GM19438 (cell line): ENCODE data around the gene PRPSAP2.
"Not testable (repeated sequence)": the region's sequence is repeated elsewhere in the genome, so short reads cannot be mapped to it uniquely, and the experiment has no call there.

Experiments used
- ATAC-seq: cut with Tn5 transposase; IDR thresholded peaks from one replicate; pipeline ENCODE4 v1.9.1; 2021; ENCODE audit warnings: low read depth; ENCODE audit not compliant: unreplicated experiment

Gene PRPSAP2

GRCh38 chr17:18937981-18938691 is 80.2 kb downstream of the PRPSAP2 start:
- no peak for ATAC-seq

GRCh38 chr17:18938692-18939023 is 80.7 kb downstream of the PRPSAP2 start:
- ATAC-seq, result no peak

- ATAC-seq, result no peak
Measured at GRCh38 chr17:18944646-18945045, 86.7 kb downstream of the PRPSAP2 start.

- ATAC-seq, result no peak
Measured at GRCh38 chr17:18946536-18946935, 88.6 kb downstream of the PRPSAP2 start.

- ATAC-seq, result no peak
Measured at GRCh38 chr17:18947866-18948265, 89.9 kb downstream of the PRPSAP2 start.

GRCh38 chr17:18948476-18949006 is 90.6 kb downstream of the PRPSAP2 start:
- no peak for ATAC-seq

- ATAC-seq, result no peak
Measured at GRCh38 chr17:18949566-18949965, 91.6 kb downstream of the PRPSAP2 start.

- ATAC-seq, result no peak
Measured at GRCh38 chr17:18950346-18950745, 92.4 kb downstream of the PRPSAP2 start.

GRCh38 chr17:18950944-18951905 is 93.3 kb downstream of the PRPSAP2 start:
- no peak for ATAC-seq

- no peak for ATAC-seq
Measured at GRCh38 chr17:18951941-18952842, 94.3 kb downstream of the PRPSAP2 start, which contains the start of gene SLC5A10. TSS of gene SLC5A10 (plus strand) at chr17:18952165. CDS start at chr17:18952206, 41 bp downstream.

GRCh38 chr17:18953231-18953728 is 95.3 kb downstream of the PRPSAP2 start:
- ATAC-seq, result no peak

- ATAC-seq, result no peak
Measured at GRCh38 chr17:18954321-18954720, 96.4 kb downstream of the PRPSAP2 start.

GRCh38 chr17:18955009-18955408 is 97.1 kb downstream of the PRPSAP2 start:
- ATAC-seq, result no peak

- not testable (repeated sequence) for ATAC-seq
Measured at GRCh38 chr17:18956021-18956420, 98.1 kb downstream of the PRPSAP2 start.

GRCh38 chr17:18956581-18956980 is 98.7 kb downstream of the PRPSAP2 start:
- ATAC-seq, result no peak

- ATAC-seq, result no peak
Measured at GRCh38 chr17:18957831-18958230, 99.9 kb downstream of the PRPSAP2 start.

GRCh38 chr17:18958611-18959010 is 100.7 kb downstream of the PRPSAP2 start:
- no peak for ATAC-seq

- ATAC-seq, result no peak
Measured at GRCh38 chr17:18959071-18959844, 101.3 kb downstream of the PRPSAP2 start.

- ATAC-seq, result no peak
Measured at GRCh38 chr17:18959845-18960240, 101.9 kb downstream of the PRPSAP2 start.
